Left ventricle myocardium inferior (tissue), 1 donor: ENCODE results near the gene KRTAP4-12. TPM values are rescaled to one million over a fixed set of nuclear protein-coding genes. Genes with fewer than 3 reads are reported as not detected.
"Not testable (repeated sequence)": the region's sequence is repeated elsewhere in the genome, so short reads cannot be mapped to it uniquely, and the experiment has no call there.

Source experiments
- DNase-seq: peaks from one replicate; pipeline ENCODE4 v3.0.0-alpha.2; 2020
- H3K27ac ChIP-seq: fragments of 200-600 bp; replicated peaks from 2 replicates; pipeline ENCODE4 v1.8.0; 2021
- H3K27me3 ChIP-seq: fragments of 200-600 bp; 2 replicates; pipeline ENCODE4 v1.8.0; 2021; ENCODE audit warnings: low read depth
- H3K36me3 ChIP-seq: fragments of 200-600 bp; 2 replicates; pipeline ENCODE4 v1.8.0; 2021
- H3K4me1 ChIP-seq: fragments of 200-600 bp; 2 replicates; pipeline ENCODE4 v1.8.0; 2021
- H3K4me3 ChIP-seq: fragments of 200-600 bp; 2 replicates; pipeline ENCODE4 v1.8.0; 2021; ENCODE audit warnings: mild to moderate bottlenecking, moderate library complexity
- H3K9me3 ChIP-seq: fragments of 200-600 bp; replicated peaks from 2 replicates; pipeline ENCODE4 v1.8.0; 2021
- intact Hi-C: fragments of 100-400 bp; cut with micrococcal nuclease; formaldehyde crosslinking; loops from one replicate; pipeline ENCODE4 v1.11.0; 2022
- total RNA-seq: library from RNA; stranded (reverse); fragmentation: NEBNext Ultra II Directional; extraction: Animal tissue kit (Norgen Biotek cat#: 25700); gene quantifications from one replicate; pipeline ENCODE4 v1.2.1, GENCODE V29; 2021
- TF ChIP-seq, protein P1 (sequence below): fragments of 200-600 bp; IDR thresholded peaks from 2 replicates; pipeline ENCODE4 v1.8.0; 2021; ENCODE audit warnings: antibody characterized with exemption, mild to moderate bottlenecking, borderline replicate concordance
- donor health status: DM: no; HTN: yes; CAD: no; lungs with severe emphysema.

The KRTAP4-12 gene
- total RNA-seq, 1 donor from 2014 or later: not detected

DNA sequence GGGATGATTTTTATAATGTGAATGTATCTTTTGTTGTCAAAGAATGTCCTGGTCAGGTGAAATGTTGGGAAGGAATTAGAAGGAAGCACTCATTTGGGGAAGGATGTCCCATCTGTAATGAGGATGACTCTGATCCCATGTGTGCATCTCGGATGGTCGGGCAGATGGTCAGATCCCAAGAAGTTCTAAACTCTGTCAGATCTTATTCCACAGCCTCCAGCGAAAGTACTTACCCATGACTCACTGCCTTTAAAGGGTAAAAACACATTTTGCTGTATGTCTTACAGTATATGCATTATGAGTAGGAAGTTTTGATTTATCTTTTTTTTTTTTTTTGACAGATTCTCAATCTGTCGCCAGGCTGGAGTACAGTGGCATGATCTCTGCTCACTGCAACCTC is 5.3 kb downstream of the KRTAP4-12 start:
- TF ChIP-seq, protein P1, sequence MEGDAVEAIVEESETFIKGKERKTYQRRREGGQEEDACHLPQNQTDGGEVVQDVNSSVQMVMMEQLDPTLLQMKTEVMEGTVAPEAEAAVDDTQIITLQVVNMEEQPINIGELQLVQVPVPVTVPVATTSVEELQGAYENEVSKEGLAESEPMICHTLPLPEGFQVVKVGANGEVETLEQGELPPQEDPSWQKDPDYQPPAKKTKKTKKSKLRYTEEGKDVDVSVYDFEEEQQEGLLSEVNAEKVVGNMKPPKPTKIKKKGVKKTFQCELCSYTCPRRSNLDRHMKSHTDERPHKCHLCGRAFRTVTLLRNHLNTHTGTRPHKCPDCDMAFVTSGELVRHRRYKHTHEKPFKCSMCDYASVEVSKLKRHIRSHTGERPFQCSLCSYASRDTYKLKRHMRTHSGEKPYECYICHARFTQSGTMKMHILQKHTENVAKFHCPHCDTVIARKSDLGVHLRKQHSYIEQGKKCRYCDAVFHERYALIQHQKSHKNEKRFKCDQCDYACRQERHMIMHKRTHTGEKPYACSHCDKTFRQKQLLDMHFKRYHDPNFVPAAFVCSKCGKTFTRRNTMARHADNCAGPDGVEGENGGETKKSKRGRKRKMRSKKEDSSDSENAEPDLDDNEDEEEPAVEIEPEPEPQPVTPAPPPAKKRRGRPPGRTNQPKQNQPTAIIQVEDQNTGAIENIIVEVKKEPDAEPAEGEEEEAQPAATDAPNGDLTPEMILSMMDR: no peak
- intact Hi-C loops: no loop called here

DNA sequence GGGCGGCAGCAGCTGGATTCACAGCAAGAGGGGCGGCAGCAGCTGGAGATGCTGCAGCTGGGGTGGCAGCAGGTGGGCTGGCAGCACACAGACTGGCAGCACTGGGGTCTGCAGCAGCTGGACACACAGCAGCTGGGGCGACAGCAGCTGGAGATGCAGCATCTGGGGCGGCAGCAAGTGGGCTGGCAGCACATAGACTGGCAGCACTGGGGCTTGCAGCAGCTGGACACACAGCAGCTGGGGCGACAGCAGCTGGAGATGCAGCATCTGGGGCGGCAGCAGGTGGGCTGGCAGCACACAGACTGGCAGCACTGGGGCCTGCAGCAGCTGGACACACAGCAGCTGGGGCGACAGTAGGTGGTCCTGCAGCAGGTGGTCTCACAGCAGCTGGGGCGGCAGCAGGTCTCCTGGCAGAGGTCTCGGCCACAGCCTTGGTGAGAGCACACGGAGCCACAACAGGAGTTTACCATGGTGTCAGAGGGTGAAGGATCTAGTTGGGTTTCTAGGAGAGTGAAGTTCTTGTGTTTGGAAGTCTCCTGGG is 6.1 kb downstream of the KRTAP4-12 start, which contains the start of gene KRTAP4-11:
TSS of gene KRTAP4-11 (minus strand) at position 528 of the 541 bp plus-strand sequence. CDS start at position 470, 58 bp downstream.
- intact Hi-C loops, H3K9me3 ChIP-seq, DNase-seq: not testable (repeated sequence)

More for the DNA sequence above, 5.3 kb downstream of the KRTAP4-12 start:
- no peak for DNase-seq
- Histone ChIP-seq H3K27me3 (peaks cover 73% of the 10 kb centered on the region), H3K4me1 (no peaks in the 10 kb centered on the region), H3K27ac (no peak overlapping the region), H3K4me3 (no peak overlapping the region), H3K36me3 (no peaks in the 10 kb centered on the region), H3K9me3 (no peaks in the 10 kb centered on the region)

DNA sequence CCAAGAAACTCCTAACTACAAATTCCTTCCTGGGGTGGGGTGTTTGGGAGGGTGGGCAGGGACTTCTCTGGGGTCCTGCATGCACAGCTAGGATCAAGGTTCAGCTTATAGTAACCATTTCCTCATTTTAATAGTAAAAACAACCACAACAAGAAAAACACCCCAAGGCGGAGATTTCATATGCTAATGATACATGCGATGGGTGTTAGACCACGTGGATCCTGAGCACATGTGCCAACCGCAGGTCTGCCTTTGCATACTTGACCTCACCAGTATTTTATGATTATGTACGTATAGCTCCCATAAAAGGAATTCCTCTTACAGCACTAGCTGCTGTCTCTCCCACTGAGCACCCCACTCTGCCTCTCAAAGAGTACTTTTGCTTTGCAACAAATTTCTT is 7.7 kb downstream of the KRTAP4-12 start:
- Histone ChIP-seq H3K27ac (no peak overlapping the region), H3K36me3 (no peaks in the 10 kb centered on the region), H3K9me3 (peaks cover 3% of the 10 kb centered on the region), H3K27me3 (peaks cover 53% of the 10 kb centered on the region), H3K4me1 (no peaks in the 10 kb centered on the region), H3K4me3 (no peak overlapping the region)
- DNase-seq: no peak
- TF ChIP-seq, protein P1: no peak
- intact Hi-C loops: no loop called here

More for the DNA sequence above, 6.1 kb downstream of the KRTAP4-12 start, which contains the start of gene KRTAP4-11:
- not testable (repeated sequence) for H3K4me3 ChIP-seq, H3K4me1 ChIP-seq, H3K36me3 ChIP-seq, H3K27ac ChIP-seq
- peaks cover 65% of the 10 kb centered on the region for H3K27me3 ChIP-seq

DNA sequence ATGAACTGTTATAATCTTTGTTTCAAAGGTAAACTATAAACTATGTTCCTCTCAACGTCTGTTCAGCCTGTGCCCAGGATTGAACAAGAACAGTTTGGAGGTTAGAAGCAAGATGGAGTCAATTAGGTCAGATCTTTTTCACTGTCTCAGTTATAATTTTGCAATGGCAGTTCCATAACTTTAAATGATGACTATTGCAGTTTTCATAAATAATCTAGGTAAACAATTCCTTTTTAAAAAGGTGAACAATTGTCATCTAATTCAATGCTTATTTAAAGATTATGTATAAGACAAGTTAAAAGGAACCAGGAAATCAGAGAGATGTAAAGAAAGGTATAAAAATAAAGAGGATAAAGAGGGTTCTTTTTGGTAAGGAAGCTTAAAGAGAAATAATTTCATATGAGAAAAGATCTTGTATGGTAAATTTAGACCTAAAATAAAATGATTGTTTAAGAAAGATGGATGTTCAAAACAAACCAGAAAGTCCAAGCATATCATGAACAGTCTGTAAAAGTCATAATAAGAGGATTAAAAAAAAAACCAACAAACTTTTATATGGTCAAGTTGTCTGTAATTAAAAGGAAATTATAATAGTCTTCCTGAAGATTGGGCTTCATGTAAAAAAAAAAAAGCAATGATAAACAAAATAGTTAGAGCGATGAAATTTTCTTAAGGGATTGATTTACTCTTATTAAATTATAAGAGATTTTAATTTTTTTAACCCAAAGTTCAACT is 12.7 kb downstream of the KRTAP4-12 start:
- intact Hi-C loops: no loop called here
- Histone ChIP-seq H3K4me1 (no peaks in the 10 kb centered on the region), H3K36me3 (no peaks in the 10 kb centered on the region), H3K9me3 (peaks cover 3% of the 10 kb centered on the region), H3K27me3 (peaks cover 43% of the 10 kb centered on the region), H3K27ac (no peak overlapping the region), H3K4me3 (no peak overlapping the region)
- no peak for DNase-seq
- TF ChIP-seq, protein P1: no peak

DNA sequence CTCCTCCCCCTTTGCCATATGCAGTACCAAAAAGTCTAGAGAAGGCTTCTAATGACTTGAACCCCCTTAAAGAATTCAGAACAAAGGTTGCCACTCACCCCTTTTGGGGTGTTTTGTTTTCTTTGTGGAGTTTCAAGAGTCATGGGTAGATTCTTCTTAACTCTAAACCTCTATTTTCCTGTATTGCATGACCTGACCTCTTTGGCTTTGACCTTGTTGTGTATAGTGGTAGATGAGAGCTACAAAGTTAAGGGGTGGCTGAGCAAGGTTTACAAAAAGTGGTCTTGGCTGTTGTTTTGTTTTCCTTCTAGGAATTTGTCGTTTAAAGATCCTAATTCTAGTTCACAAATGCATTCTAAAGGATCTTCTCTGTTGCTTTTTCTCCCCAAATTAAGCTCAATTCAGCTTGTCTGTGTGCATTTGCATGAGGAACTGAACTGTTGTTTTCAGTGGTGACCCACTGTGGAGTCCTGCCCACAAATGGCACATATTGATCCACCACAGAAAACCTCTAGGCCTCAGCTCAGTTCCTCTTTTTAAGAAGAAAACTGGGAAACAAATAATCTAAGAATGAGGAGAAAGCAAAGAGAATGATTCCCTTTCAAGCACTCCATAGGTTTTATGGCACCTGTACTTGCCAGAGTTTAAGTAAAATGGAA is 15.1 kb downstream of the KRTAP4-12 start:
- H3K36me3 ChIP-seq, H3K4me1 ChIP-seq, H3K4me3 ChIP-seq, H3K27ac ChIP-seq, H3K9me3 ChIP-seq, DNase-seq, intact Hi-C loops: not testable (repeated sequence)
- peaks cover 41% of the 10 kb centered on the region for H3K27me3 ChIP-seq

DNA sequence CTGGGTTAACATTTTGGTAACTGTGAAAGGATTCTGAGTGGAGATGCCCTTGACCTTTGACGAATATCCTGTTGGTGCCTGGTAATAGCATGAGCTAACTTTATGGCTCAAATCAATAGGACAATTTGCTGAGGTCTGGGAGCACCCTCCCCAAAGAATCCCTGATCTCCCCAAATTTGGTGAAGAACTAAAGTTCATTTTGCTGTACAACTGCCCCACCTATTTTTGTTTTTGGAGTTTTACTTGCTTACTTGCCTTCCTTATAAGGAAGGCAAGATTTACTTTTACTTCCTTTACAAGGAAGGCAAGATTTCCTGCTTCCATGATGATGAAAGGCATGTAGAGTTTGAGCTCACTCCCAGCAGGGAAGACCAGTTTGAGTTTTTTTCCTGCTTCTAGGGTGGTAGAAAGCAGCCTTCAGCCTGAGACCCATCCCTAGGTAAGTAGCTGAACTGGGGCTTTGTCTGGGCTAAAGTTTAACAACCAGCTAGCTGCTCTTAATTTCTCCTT is 16.0 kb downstream of the KRTAP4-12 start:
- TF ChIP-seq, protein P1: no peak
- intact Hi-C loops: no loop called here

DNA sequence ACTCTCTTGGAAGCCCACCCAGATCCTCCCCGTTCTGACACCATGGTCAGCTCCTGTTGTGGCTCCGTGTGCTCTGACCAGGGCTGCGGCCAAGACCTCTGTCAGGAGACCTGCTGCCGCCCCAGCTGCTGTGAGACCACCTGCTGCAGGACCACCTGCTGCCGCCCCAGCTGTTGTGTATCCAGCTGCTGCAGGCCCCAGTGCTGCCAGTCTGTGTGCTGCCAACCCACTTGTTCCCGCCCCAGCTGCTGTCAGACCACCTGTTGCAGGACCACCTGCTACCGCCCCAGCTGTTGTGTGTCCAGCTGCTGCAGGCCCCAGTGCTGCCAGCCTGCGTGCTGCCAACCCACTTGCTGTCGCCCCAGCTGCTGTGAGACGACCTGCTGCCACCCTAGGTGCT is 18.6 kb downstream of the KRTAP4-12 start, which contains the start of gene KRTAP4-9:
TSS of gene KRTAP4-9 (plus strand) at position 43 of the 400 bp plus-strand sequence. CDS start at position 43, 0 bp downstream.
- H3K4me1 ChIP-seq, DNase-seq, intact Hi-C loops, H3K9me3 ChIP-seq, H3K36me3 ChIP-seq, H3K27ac ChIP-seq, H3K4me3 ChIP-seq: not testable (repeated sequence)
- peaks cover 58% of the 10 kb centered on the region for H3K27me3 ChIP-seq

More for the DNA sequence above, 16.0 kb downstream of the KRTAP4-12 start:
- Histone ChIP-seq H3K36me3 (no peaks in the 10 kb centered on the region), H3K4me3 (no peak overlapping the region), H3K27ac (no peak overlapping the region), H3K4me1 (no peaks in the 10 kb centered on the region), H3K27me3 (peaks cover 41% of the 10 kb centered on the region), H3K9me3 (no peaks in the 10 kb centered on the region)
- no peak for DNase-seq

DNA sequence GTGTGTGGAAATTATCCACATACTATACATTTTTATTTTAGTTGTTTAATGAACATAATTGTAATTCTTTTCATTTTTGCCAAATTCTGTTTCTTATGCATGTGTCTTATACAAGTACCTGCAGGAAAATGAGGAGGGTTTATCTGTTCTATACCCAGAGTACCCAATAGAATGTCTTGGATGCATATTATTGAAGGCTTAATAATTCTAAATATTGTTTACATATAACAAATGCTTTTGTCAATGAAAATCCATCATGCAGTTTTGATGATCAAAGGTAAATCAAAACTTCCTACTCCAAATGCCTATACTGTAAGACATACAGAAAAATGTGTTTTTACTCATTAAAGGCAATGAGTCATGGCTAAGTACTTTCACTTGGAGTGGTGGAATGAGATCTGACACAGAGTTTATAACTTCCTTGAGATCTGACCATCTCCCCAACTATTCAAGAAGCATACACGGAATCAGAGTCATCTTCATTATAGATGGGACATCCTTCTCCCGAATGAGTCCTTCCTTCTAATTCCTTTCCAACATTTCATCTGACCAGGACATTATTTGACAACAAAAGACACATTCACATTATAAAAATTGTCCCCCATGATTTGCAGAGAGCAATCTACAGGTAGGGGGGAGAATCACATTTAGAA is 19.5 kb downstream of the KRTAP4-12 start:
- peaks cover 64% of the 10 kb centered on the region for H3K27me3 ChIP-seq
- H3K9me3 ChIP-seq, DNase-seq, H3K4me1 ChIP-seq, H3K27ac ChIP-seq, H3K36me3 ChIP-seq, intact Hi-C loops, H3K4me3 ChIP-seq: not testable (repeated sequence)
